HG02852 (cell line): ENCODE measurements around the gene TAF1C.
"Not testable (repeated sequence)": the region's sequence is repeated elsewhere in the genome, so short reads cannot be mapped to it uniquely, and the experiment has no call there.

Source experiments
- ATAC-seq: cut with Tn5 transposase; IDR thresholded peaks from one replicate; pipeline ENCODE4 v1.9.1; 2021; ENCODE audit warnings: mild to moderate bottlenecking, moderate library complexity; ENCODE audit not compliant: unreplicated experiment

The TAF1C gene, protein sequence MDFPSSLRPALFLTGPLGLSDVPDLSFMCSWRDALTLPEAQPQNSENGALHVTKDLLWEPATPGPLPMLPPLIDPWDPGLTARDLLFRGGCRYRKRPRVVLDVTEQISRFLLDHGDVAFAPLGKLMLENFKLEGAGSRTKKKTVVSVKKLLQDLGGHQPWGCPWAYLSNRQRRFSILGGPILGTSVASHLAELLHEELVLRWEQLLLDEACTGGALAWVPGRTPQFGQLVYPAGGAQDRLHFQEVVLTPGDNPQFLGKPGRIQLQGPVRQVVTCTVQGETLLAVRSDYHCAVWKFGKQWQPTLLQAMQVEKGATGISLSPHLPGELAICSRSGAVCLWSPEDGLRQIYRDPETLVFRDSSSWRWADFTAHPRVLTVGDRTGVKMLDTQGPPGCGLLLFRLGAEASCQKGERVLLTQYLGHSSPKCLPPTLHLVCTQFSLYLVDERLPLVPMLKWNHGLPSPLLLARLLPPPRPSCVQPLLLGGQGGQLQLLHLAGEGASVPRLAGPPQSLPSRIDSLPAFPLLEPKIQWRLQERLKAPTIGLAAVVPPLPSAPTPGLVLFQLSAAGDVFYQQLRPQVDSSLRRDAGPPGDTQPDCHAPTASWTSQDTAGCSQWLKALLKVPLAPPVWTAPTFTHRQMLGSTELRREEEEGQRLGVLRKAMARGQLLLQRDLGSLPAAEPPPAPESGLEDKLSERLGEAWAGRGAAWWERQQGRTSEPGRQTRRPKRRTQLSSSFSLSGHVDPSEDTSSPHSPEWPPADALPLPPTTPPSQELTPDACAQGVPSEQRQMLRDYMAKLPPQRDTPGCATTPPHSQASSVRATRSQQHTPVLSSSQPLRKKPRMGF

DNA sequence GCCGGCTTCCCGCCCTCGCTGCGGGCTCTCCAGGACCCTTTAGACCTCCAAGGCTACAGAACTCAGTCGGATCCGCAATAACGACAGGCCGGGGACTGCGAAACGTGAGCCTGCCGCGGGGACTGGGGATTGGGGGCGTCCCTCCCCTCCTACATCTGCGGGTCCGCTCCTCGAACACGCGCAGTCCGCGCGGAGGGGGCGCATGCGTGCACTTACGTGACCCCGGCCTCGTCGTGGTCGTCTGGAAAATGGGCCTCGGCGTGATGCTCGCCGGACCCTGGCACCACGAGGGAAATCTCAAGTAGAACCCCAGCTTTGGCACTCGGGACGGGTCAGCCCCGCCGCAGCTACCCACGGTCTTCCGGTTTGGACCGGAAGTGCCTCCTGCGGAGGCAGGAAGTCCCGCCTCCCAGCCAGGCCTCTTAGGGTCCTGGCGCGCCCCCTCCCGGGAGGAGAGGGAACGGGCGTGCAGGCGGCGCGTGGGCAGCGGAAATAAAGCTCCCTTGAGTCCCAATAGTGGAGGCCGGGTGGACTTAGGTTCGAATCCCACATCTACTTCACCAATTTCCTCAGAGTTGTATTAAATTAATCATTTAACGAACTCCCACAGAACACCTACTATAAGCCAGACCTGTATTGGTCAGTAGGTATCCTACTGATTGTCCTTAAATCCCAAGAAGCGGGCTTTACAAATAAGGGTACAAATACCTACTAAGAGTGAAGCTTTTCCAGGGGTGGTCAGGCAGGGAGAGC, at the start of gene TAF1C:
TAF1C (minus strand) TSS at position 373 of the 753 bp plus-strand sequence. CDS start 2,069 bp downstream, outside the sequence.
- peak; percentile 97 for ATAC-seq

DNA sequence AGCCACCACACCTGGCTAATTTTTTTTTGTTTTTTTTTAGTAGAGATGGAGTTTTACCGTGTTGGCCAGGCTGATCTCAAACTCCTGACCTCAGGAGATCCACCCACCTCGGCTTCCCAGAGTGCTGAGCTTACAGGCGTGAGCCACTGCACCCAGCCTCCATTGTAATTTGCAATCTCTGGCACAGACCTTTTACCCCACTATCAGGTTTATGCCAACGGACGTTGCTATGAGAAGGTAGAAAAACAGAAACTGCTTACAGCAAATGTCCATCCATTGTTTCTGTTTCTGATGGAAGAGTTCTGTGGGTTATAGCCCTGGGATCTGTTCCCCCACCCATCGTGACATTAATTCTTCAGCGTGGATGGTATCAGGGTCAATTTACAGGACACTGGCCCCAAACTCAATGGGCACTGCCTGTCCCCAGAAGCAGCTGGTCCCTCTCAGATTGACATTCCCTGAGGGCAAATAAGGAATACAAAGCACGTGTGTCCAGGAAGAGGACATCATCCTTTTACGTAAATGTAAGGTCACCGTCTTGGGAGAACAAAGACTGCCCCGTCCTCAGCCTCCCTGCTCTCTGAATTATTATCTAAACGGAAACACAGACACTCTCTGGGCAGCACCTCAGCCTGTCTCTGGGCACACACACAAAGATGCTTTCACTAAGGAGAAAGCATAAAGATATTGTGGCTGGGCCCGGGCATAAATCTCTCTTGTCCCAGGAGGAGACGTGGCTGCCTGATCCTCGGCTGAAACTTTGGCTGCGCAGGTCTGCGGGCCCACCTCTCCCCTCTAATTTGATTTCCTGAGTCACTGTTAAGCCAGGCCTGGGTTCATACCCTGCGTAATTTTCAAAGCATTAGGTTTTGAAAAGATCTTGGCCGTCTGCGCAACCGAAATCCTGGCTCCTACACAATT, 47.7 kb upstream of the TAF1C start:
- ATAC-seq, result no peak

DNA sequence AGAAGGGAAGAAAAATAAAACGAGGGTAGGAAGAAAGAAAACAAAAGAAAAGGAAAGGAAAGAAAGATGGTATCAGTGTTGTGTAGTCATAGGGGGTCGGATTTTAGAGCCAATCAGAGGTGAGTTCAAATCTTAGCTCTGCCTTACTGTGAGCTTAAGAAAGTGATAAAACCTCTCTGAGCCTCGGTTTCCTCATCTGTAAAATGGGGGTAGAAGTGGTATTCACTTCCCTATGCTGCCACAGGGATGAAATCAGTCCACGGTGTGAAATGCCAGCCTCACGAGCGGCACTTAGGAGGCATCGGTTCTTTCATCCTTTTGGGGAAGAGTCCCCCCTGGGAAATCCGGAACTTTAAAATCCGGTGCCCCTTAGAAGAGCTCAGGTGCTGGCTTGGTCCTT, 46.9 kb upstream of the TAF1C start:
- ATAC-seq, result no peak

DNA sequence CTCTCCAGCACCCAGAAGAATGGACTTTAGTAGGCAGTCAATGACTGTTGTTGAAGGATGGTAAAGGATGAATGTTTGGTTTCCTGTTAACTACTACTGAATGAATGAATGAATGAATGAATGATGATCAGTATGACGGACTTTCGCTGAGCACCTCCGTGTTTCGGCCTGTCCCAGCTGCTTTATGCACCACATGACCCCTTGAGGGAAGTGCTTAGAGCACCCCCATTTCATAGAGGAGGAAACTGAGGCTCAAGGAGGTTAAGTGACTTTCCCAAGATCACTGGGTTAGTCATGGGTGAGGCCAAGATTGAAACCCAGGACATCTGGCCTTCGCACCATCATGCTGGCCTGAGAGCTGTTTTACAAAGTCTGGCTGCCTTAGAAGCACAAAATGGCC, 46.1 kb upstream of the TAF1C start:
- ATAC-seq, result no peak

DNA sequence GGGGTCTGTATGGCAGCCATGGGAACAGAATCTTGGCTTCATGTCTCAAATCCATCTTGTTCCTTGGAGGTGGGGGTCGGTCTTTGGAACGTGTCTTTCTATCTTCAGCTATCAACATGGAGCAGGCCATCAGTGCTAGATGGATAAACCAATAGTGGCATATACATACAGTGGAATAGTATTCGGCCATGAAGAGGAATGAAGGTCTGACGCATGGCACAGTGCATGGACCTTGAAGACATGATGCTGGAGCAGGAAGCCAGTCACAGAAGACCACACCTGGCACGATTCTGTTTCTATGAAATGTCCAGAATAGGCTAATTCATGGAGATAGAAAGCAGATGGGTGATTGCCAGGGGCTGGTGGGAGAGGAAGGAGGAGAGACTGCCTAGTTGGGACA, 45.2 kb upstream of the TAF1C start:
- ATAC-seq, result no peak

DNA sequence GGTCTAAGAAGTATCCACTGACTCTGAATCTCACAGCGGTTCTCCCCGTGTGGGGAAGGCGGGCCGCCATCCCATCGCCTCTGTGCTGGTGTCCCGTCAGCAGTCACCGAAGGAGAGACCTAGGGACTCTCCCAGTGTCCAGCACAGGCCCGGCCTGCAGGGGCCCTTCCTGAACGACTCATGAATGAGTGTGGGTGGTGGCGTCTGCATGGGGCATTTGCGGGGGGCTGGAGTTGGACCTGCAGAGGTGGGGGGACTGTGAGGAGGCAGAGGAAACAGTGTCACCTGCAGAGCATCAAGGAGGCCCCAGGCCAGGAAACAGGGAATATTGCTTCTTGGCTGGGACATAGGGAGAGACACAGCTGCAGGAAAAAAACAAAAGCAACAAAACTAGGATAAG, 42.6 kb upstream of the TAF1C start:
- ATAC-seq, result no peak

DNA sequence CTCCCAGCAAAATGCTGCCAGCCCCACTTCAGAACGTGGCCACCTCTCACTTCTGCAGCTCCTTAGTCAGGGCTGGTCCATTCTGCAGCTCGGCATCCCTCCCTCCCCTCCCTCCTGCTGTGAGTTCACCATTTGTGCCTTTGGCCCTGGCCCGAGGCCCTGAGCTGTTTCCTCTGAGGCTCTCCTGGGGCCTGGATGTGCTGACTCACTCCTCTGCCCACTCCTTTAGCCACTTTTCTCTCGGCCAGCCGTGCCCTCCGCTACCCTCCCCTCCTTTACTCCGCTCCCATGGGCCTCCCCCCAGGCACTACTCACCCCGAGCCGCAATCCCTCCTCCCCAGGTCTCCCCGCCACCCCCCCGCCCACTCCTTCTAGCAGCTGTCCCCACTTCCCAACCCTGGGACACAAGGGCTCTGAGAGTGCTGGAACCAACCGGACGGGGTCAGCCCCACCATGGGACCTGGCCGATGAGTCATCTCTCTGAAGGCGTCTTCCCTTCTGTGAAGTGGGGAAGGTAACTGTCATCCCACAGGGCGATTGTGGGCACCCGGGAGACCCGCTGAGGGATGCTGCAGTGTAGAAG, 41.5 kb upstream of the TAF1C start:
- ATAC-seq, result no peak

DNA sequence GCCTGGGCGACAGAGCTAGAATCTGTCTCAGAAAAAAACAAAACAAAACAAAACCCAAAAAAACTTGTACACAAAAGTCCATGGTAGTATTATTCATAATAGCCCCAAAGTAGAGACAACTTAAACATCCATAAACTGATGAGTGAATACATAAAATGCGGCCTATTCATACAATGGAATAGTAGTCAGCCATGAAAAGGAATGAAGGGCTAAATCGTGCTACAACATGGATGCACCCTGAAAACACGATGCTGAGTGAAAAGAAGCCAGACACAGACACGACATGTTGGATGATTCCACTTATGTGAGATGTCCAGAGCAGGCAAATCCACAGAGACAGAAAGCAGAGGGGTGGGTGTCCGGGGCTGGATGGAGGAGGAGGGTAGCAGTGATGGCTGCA, 40.7 kb upstream of the TAF1C start:
- ATAC-seq, result no peak

DNA sequence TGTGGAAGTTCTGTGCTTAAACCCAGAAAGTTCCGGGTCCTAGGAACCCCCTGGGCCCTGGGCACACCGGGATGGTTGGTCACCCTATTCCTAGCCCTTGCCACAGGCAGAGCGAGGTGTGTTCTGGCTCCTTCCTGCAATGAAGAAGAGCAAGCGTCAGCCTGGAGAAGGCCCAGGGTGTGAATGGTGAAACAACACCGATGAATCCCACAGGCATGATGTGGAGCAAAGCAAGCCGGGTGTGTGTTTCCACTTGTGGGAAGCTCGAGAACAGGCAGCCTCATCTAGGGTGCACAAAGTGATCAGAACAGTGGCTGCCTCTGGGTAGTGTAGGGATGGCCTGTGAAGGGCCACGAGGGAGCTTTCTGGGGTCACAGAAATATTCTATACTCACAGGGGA, 39.2 kb upstream of the TAF1C start:
- no peak for ATAC-seq

DNA sequence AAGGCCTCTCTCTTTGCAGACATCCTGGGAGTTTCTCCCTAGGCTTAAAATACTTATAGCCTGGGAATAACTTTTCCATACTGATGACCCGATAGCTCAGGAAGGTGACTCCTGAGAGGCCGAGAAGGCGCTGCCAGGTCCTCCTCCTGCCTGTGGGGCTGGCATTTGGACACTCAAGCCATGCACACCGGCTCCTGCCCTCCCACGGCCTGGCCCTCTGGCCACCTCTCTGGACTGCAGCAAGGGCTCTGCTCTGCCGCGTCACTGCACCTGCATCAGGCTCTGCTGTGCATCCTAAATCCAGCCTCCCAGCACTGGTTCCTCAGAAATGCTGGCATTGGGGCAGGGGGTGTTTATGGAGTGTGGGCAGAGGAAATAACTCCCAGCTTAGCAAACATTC, 38.7 kb upstream of the TAF1C start:
- no peak for ATAC-seq

DNA sequence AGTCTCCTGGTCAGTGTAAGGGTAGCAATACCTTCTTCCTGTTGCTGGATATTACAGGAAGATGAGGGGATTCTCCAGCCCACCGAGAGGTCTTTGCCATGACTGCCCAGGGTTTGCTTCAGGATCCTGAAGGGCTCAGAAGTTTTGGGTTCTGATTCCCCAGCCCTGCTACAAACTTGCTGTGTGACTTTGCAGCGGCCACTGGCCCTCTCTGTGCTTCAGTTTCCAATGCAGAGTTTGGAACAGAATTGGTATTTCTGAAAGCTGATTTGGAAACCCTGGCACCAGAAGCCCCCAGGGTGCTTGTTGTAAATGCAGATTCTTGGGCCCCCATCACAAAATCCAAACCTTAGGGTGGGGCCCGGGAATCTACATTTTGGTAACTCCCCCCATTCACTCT, 38.3 kb upstream of the TAF1C start:
- no peak for ATAC-seq

DNA sequence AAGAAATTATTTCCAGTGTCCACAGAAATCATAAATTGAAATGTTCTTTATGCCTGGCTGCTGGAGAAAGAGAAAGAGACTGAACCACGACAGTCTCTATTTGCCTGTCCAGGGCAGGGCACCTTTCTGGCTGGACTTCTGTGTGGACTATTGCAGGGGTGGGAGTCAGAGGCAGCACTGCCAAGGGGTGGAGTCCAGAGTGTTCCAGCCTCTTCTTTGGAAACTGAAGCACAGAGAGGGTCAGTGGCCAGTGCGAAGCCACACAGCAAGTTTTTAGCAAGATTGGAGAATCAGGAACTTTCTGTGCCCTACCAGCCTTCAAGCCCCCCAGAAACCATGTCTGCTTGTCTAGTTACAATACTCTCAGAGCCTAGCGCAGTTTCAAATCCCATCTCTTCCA, 37.7 kb upstream of the TAF1C start:
- no peak for ATAC-seq

DNA sequence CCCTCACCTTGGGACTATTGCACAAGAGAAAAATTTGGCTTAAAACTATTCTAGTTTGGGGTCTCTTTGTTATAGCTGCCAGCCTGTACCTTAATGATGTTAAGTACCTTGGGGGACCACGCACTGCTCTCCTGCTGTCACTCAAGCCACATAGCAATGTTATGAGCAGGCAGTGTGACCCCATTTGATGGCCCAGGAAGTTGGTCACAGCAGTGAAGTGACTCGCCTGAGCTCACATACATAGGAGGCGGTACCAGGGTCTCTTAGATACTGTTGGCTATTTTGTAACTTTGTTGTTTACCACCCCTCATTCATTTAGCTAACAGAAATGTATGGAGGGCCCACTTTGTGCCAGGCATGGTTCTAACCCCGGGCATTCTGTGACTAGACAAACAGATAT, 36.6 kb upstream of the TAF1C start:
- no peak for ATAC-seq

DNA sequence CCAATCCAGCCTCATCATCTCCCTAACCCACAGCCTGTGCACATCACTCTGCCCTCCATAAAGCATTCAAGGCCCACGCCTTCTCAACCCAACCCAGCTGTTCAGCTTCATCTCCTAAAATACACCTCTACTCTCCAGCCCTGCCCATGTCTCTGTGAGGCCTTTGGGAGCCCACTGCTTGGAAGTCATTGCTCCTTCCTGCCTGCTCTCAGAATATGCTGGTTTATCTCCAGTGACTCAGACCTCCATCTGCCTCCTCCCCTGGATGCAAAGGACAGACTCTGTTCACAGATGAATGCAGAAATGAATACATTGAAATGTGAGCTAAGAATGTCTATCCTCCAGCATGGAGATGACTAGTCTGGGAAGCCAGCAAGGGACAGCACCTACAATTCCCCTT, 34.0 kb upstream of the TAF1C start:
- no peak for ATAC-seq

DNA sequence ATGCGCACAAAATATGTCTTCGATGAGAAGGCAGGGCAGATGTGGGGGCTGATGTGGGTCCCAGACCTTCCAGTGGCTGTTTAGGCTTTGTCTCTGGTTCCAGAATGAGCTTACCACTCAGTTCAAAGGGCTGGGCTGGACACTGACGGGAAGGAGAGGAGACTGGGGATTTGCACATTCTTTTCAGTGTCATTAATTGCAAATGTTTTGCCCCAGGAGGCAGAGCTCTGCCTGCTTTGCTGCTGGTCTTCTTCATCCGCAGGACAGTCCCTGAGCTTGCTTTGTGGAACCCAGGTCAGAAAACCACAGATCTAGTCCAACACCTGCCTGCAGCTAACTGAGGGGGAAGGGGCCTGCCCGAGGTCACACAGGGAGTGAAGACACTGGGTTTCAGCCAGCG, 32.1 kb upstream of the TAF1C start:
- ATAC-seq, result no peak

DNA sequence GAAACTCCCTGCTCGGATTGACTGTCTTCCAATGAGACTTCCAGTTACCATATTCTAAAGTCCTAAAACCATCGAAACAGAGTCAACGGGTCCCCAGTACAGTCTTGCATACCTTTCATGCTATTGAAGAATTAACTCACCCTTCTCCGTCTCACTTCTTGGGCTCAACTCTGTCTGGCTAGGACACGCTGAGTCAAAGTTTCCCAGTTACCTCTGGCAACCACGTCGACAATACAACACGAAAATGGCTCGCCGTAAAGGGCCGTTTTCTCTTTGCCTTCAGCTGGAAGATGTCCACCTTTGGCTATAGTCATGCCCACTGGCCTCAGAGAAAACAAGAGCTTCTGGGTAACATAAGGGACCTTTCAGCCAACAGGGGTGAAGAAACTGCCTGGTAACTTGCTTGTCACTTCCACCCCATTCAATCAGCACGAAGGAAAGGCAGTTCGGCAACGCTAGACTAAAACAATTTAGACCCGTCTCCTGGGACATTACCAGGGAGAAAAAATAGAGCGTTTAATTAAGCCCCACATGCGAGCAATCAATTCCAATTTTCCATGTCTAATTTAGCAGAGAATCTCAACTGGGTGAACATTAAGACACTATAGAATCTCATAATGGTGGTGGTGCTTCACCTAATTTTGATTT, 31.4 kb upstream of the TAF1C start:
- no peak for ATAC-seq

DNA sequence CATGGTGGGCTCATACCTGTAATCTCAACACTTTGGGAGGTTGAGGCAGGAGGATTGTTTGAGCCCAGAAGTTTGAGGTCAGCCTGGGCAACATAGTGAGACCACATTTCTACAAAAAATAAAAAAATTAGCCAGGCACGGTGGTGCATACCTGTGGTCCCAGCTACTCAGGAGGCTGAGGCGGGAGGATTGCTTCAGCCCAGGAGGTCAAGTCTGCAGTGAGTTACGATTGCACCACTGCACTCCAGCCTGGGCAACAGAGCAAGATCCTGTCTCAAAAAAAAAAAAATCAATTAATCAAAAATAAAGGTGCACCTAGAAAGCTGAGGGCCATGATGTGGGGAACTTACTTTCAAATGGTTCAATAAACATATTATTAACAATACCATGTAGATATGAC, 29.3 kb upstream of the TAF1C start:
- not testable (repeated sequence) for ATAC-seq

DNA sequence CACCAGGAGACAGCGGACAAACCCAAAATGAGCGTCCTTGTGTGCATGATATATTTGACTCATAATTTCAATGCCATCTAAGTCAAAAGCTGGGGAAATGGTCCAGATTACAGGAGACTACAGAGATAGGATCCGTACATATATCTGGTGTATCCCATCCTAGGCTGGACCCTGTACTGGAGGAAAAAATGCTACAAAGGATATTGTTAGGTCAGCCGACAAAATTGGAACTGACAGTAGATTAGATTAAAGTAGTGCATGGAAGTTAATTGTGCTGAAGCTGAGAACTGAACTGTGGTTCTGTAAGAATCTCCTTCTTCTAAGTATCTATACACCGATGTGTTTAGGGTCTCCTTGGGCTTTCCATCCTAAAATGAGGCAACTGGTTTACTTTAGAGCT, 28.7 kb upstream of the TAF1C start:
- no peak for ATAC-seq

DNA sequence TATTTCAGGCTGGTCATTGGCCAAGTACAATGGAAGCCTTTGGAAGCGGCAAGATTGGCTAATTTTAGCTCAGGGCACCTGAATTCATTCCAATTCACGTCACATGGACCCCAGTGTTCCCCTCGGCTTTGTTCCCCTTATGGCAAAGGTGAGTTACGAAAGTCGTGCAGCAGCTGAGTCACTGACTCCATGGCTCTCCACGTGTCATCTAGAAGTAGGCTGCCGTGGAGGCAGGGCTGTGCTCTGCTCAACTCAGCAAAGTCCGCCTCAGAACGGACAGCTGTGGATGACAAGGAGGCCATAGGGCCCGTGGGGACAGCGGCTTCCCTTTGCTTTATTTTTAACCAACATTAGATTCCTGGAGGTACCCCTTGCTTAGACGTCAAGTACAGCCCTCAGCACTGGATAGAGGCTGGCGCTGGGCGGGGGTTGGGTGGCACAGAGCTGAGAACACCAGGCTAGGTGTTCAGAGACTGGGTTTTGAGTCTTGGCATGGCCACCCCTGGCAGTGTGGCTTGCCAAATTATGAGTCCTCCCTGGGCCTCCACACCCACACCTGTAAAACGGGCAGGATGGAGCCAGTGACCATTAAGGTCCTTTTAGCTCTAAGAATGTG, 27.7 kb upstream of the TAF1C start:
- no peak for ATAC-seq
